Neural progenitor cell (in vitro differentiated cells): ENCODE data around the gene EFCAB8.

ENCODE experiments used
- EZH2 ChIP-seq: fragments of 200-600 bp; sonication (generic); IDR thresholded peaks from 2 replicates; pipeline ENCODE4 v1.6.1; 2017; ENCODE audit warnings: antibody characterized with exemption, mild to moderate bottlenecking, moderate library complexity
- TF ChIP-seq, protein P1 (sequence below): fragments of 200-600 bp; sonication (generic); IDR thresholded peaks from 2 replicates; pipeline ENCODE4 v1.5.1; 2017; ENCODE audit warnings: antibody characterized with exemption, mild to moderate bottlenecking

DNA sequence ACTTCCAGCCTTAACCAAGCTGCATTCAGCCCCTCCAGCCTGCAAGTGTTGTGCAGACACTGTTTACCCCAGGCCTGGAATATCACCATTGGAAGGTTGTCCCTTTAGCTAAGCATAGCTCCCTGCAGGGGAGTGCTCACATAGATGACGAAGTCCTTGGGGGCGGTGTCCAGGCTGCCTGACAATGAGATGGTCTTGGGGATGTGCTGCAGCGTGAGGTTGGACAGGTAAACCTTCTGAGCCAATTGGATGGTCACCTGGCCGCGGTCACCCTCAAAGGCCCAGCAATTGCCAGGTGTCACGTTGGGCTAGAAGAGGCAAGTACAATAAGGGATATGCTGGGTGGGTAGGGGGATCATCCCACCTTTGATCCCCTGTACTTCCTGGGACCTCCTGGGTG is 126.9 kb downstream of the EFCAB8 start:
- no peak for TF ChIP-seq EZH2
- TF ChIP-seq, protein P1, sequence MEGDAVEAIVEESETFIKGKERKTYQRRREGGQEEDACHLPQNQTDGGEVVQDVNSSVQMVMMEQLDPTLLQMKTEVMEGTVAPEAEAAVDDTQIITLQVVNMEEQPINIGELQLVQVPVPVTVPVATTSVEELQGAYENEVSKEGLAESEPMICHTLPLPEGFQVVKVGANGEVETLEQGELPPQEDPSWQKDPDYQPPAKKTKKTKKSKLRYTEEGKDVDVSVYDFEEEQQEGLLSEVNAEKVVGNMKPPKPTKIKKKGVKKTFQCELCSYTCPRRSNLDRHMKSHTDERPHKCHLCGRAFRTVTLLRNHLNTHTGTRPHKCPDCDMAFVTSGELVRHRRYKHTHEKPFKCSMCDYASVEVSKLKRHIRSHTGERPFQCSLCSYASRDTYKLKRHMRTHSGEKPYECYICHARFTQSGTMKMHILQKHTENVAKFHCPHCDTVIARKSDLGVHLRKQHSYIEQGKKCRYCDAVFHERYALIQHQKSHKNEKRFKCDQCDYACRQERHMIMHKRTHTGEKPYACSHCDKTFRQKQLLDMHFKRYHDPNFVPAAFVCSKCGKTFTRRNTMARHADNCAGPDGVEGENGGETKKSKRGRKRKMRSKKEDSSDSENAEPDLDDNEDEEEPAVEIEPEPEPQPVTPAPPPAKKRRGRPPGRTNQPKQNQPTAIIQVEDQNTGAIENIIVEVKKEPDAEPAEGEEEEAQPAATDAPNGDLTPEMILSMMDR, result no peak
